Fibroblast of lung (primary cell): ENCODE data around the gene MELTF. TPM values are rescaled to one million over a fixed set of nuclear protein-coding genes. Genes with fewer than 3 reads are reported as not detected.

Experiments used
- DNase-seq, 2 donors: peaks; one replicate each; pipeline versions ENCODE4 v3.0.0 to v3.0.0-alpha.2; 2010; ENCODE audit warnings: low read depth in 2 of 2
- H2AFZ ChIP-seq: 2 replicates; pipeline ENCODE4 v1.5.1; 2012; ENCODE audit warnings: low read length, control low read depth, inconsistent platforms
- H3K27ac ChIP-seq: 2 replicates; pipeline ENCODE4 v1.5.1; 2011; ENCODE audit warnings: low read length, control low read depth; ENCODE audit not compliant: insufficient read depth
- H3K27me3 ChIP-seq: 2 replicates; pipeline ENCODE4 v1.5.1; 2011; ENCODE audit warnings: mild to moderate bottlenecking, low read length; ENCODE audit not compliant: control insufficient read depth, insufficient read depth
- H3K36me3 ChIP-seq: 2 replicates; pipeline ENCODE4 v1.5.1; 2011; ENCODE audit warnings: low read length; ENCODE audit not compliant: control insufficient read depth, insufficient read depth
- H3K4me1 ChIP-seq: 2 replicates; pipeline ENCODE4 v1.5.1; 2011; ENCODE audit warnings: low read length; ENCODE audit not compliant: control insufficient read depth, insufficient read depth; ENCODE audit errors: extremely low read depth
- H3K4me2 ChIP-seq: 2 replicates; pipeline ENCODE4 v1.5.1; 2011; ENCODE audit warnings: low read length, control low read depth; ENCODE audit not compliant: insufficient read depth; ENCODE audit errors: extremely low read depth
- H3K4me3 ChIP-seq, 4 experiments: fragments of 200-600 bp in 1 of 4; sonication (generic) in 1 of 4; replicated peaks in 1 of 4; 2 replicates each; pipeline ENCODE4 v1.5.1; 2011 to 2016; ENCODE audit warnings: low read length in 4 of 4, low read depth in 3 of 4, mild to moderate bottlenecking in 3 of 4, control low read depth in 2 of 4, inconsistent platforms in 1 of 4, mixed read lengths in 1 of 4; ENCODE audit not compliant: insufficient read depth in 1 of 4; ENCODE audit errors: control extremely low read depth in 1 of 4
- H3K79me2 ChIP-seq: 2 replicates; pipeline ENCODE4 v1.5.1; 2012; ENCODE audit warnings: mild to moderate bottlenecking, low read length, inconsistent platforms; ENCODE audit not compliant: control insufficient read depth, insufficient read depth
- H3K9ac ChIP-seq: 2 replicates; pipeline ENCODE4 v1.5.1; 2011; ENCODE audit warnings: mild to moderate bottlenecking, low read length, control low read depth; ENCODE audit not compliant: insufficient read depth
- H3K9me3 ChIP-seq: 2 replicates; pipeline ENCODE4 v1.5.1; 2012; ENCODE audit warnings: low read depth, low read length; ENCODE audit not compliant: control insufficient read depth, insufficient read depth
- H4K20me1 ChIP-seq: 2 replicates; pipeline ENCODE4 v1.5.1; 2011; ENCODE audit warnings: low read length; ENCODE audit not compliant: control insufficient read depth, insufficient read depth; ENCODE audit errors: extremely low read depth
- EZH2 ChIP-seq: IDR thresholded peaks from 2 replicates; pipeline ENCODE4 v1.5.1; 2012; ENCODE audit warnings: low read length, control low read depth, mild to moderate bottlenecking; ENCODE audit errors: missing control alignments
- polyA plus RNA-seq, 2 donors: library from polyadenylated mRNA; depleted of rRNA in 1 of 2; stranded (reverse) in 1 of 2; unstranded in 1 of 2; fragments of >200 nt; gene quantifications; 2 replicates each; pipeline ENCODE4 v1.2.1, GENCODE V29; 2011 to 2012; ENCODE audit warnings: missing spikeins in 1 of 2
- total RNA-seq: library from RNA; depleted of rRNA; stranded (reverse); fragments of >200 nt; gene quantifications from 2 replicates; pipeline ENCODE4 v1.2.1, GENCODE V29; 2014
- TF ChIP-seq, protein P1 (sequence below), 2 donors: IDR thresholded peaks in 1 of 2; conservative IDR thresholded peaks in 1 of 2; 1 replicate in 1 of 2; 2 replicates in 1 of 2; pipeline ENCODE4 v1.5.1; 2011 to 2012; ENCODE audit warnings: low read length in 2 of 2, control low read depth in 1 of 2, inconsistent platforms in 1 of 2, low read depth in 1 of 2, mild to moderate bottlenecking in 1 of 2

Gene MELTF
- total and polyA plus RNA-seq, 2 donors (not counting 1 experiment from before 2014, with no cell fraction given) = 2.7 to 5.0 TPM

GRCh38 chr3:196969660-196970546 lies 59.7 kb downstream of the MELTF start:
- peak overlapping the region; percentile 62 for H2AFZ ChIP-seq
- no peak overlapping the region for H3K27ac ChIP-seq
- H3K4me2 ChIP-seq = peak overlapping the region; percentile 73
- no peak for TF ChIP-seq EZH2
- TF ChIP-seq, protein P1, sequence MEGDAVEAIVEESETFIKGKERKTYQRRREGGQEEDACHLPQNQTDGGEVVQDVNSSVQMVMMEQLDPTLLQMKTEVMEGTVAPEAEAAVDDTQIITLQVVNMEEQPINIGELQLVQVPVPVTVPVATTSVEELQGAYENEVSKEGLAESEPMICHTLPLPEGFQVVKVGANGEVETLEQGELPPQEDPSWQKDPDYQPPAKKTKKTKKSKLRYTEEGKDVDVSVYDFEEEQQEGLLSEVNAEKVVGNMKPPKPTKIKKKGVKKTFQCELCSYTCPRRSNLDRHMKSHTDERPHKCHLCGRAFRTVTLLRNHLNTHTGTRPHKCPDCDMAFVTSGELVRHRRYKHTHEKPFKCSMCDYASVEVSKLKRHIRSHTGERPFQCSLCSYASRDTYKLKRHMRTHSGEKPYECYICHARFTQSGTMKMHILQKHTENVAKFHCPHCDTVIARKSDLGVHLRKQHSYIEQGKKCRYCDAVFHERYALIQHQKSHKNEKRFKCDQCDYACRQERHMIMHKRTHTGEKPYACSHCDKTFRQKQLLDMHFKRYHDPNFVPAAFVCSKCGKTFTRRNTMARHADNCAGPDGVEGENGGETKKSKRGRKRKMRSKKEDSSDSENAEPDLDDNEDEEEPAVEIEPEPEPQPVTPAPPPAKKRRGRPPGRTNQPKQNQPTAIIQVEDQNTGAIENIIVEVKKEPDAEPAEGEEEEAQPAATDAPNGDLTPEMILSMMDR (conservative IDR thresholded peaks at IDR 0.05 in 1 of 2, IDR thresholded peaks at IDR 0.05 in 1 of 2; ENCODE audit: low read depth in 1 of 2, low read length in 2 of 2) = peak; percentile 14 to 29
- H3K9me3 ChIP-seq = no peaks in the 10 kb centered on the region
- no peaks in the 10 kb centered on the region for H3K36me3 ChIP-seq
- no peaks in the 10 kb centered on the region for H4K20me1 ChIP-seq
- H3K4me1 ChIP-seq = no peaks in the 10 kb centered on the region
- no peaks in the 10 kb centered on the region for H3K27me3 ChIP-seq
- peak; percentile 27 to 35 for DNase-seq
- H3K4me3 ChIP-seq = peak overlapping the region in 2 of 4 experiments; percentile 56 to 69
- no peaks in the 10 kb centered on the region for H3K79me2 ChIP-seq
- H3K9ac ChIP-seq = peak overlapping the region; percentile 37

GRCh38 chr3:196969134-196969659 lies 60.4 kb downstream of the MELTF start:
- Histone ChIP-seq H3K27me3 (no peaks in the 10 kb centered on the region), H3K4me1 (no peaks in the 10 kb centered on the region), H3K9ac (peak overlapping the region; percentile 37), H3K4me2 (peak overlapping the region; percentile 73), H4K20me1 (no peaks in the 10 kb centered on the region), H3K27ac (no peak overlapping the region), H3K36me3 (no peaks in the 10 kb centered on the region), H3K9me3 (no peaks in the 10 kb centered on the region), H3K4me3 (peak overlapping the region; percentile 24 to 71 (median 62)), H3K79me2 (no peaks in the 10 kb centered on the region), H2AFZ (peak overlapping the region; percentile 62)
- peak in 1 of 2 donors; percentile 6 for DNase-seq
- TF ChIP-seq, protein P1 (conservative IDR thresholded peaks at IDR 0.05 in 1 of 2, IDR thresholded peaks at IDR 0.05 in 1 of 2; ENCODE audit: low read depth in 1 of 2, low read length in 2 of 2) = no peak
- TF ChIP-seq EZH2 = no peak

GRCh38 chr3:196968233-196969133 lies 61.1 kb downstream of the MELTF start, which contains the start of gene PIGZ:
PIGZ (minus strand) TSS chr3:196968833; CDS start chr3:196952031, 16,802 bp downstream.
- Histone ChIP-seq H3K4me1 (no peaks in the 10 kb centered on the region), H3K27me3 (no peaks in the 10 kb centered on the region), H3K4me3 (peak within 1 kb of the TSS; percentile 37 to 71 (median 64)), H3K79me2 (no peaks in the 10 kb centered on the region), H2AFZ (peak within 1 kb of the TSS; percentile 73), H3K27ac (no peak within 1 kb of the TSS), H3K9ac (peak within 1 kb of the TSS; percentile 50), H4K20me1 (no peaks in the 10 kb centered on the region), H3K4me2 (peak within 1 kb of the TSS; percentile 82), H3K36me3 (no peaks in the 10 kb centered on the region), H3K9me3 (no peaks in the 10 kb centered on the region)
- DNase-seq = peak in 1 of 2 donors; percentile 27
- TF ChIP-seq, protein P1 (conservative IDR thresholded peaks at IDR 0.05 in 1 of 2, IDR thresholded peaks at IDR 0.05 in 1 of 2; ENCODE audit: low read depth in 1 of 2, low read length in 2 of 2) = no peak
- no peak for TF ChIP-seq EZH2
